GM23338 (cell line): ENCODE measurements around the gene RAI14. TPM values are rescaled to one million over a fixed set of nuclear protein-coding genes. Genes with fewer than 3 reads are reported as not detected.

Source experiments
- ATAC-seq: fragments of 200-7000 bp; cut with Tn5 transposase; 3 replicates; pipeline ENCODE4 v1.9.1; 2020
- DNase-seq: peaks from one replicate; pipeline ENCODE4 v3.0.0-alpha.2; 2015; ENCODE audit warnings: low spot score
- H2AFZ ChIP-seq: fragments of 200-600 bp; sonication (generic); 2 replicates; pipeline ENCODE4 v1.8.0; 2016; ENCODE audit warnings: antibody characterized with exemption, mild to moderate bottlenecking, moderate library complexity
- H3F3A ChIP-seq: fragments of 200-600 bp; sonication (generic); replicated peaks from 2 replicates; pipeline ENCODE4 v1.8.0; 2017; ENCODE audit warnings: antibody characterized with exemption, mixed run types, low read depth
- H3K27ac ChIP-seq: fragments of 200-600 bp; sonication (generic); 2 replicates; pipeline ENCODE4 v1.6.1; 2016; ENCODE audit warnings: low read depth
- H3K27me3 ChIP-seq: fragments of 200-600 bp; sonication (generic); 2 replicates; pipeline ENCODE4 v1.8.0; 2016; ENCODE audit warnings: mild to moderate bottlenecking, mixed run types, moderate library complexity; ENCODE audit not compliant: insufficient read depth
- H3K36me3 ChIP-seq: fragments of 200-600 bp; sonication (generic); 2 replicates; pipeline ENCODE4 v1.8.0; 2016; ENCODE audit warnings: mild to moderate bottlenecking; ENCODE audit not compliant: insufficient read depth
- H3K4me1 ChIP-seq: fragments of 200-600 bp; sonication (generic); 2 replicates; pipeline ENCODE4 v1.8.0; 2016; ENCODE audit warnings: mild to moderate bottlenecking, moderate library complexity; ENCODE audit not compliant: insufficient read depth
- H3K4me2 ChIP-seq: fragments of 200-600 bp; sonication (generic); 2 replicates; pipeline ENCODE4 v1.7.1; 2017; ENCODE audit warnings: mixed run types
- H3K4me3 ChIP-seq: fragments of 200-600 bp; sonication (generic); 2 replicates; pipeline ENCODE4 v1.6.1; 2016; ENCODE audit warnings: mixed run types
- H3K79me2 ChIP-seq: fragments of 200-600 bp; sonication (generic); replicated peaks from 2 replicates; pipeline ENCODE4 v1.8.0; 2017; ENCODE audit warnings: mild to moderate bottlenecking; ENCODE audit not compliant: insufficient read depth
- H3K9me2 ChIP-seq: fragments of 200-600 bp; sonication (generic); 2 replicates; pipeline ENCODE4 v1.8.0; 2017; ENCODE audit not compliant: insufficient read depth
- H4K20me1 ChIP-seq: fragments of 200-600 bp; sonication (generic); replicated peaks from 2 replicates; pipeline ENCODE4 v1.8.0; 2017; ENCODE audit warnings: mild to moderate bottlenecking; ENCODE audit not compliant: insufficient read depth
- H3K27ac Mint-ChIP-seq: 2 replicates; pipeline ENCODE4 v1.8.0; 2020; ENCODE audit warnings: inconsistent platforms, mild to moderate bottlenecking, moderate library complexity, mixed read lengths
- H3K27me3 Mint-ChIP-seq: 3 replicates; pipeline ENCODE4 v1.8.0; 2022; ENCODE audit warnings: low read depth, mild to moderate bottlenecking, moderate library complexity, mixed read lengths, inconsistent platforms; ENCODE audit not compliant: insufficient read depth, poor library complexity
- H3K36me3 Mint-ChIP-seq: 3 replicates; pipeline ENCODE4 v1.8.0; 2021; ENCODE audit warnings: low read depth, mild to moderate bottlenecking, inconsistent platforms, moderate library complexity, mixed read lengths
- H3K4me1 Mint-ChIP-seq: 3 replicates; pipeline ENCODE4 v1.8.0; 2020; ENCODE audit warnings: mild to moderate bottlenecking, inconsistent platforms, mixed read lengths
- H3K4me3 Mint-ChIP-seq: 3 replicates; pipeline ENCODE4 v1.8.0; 2021; ENCODE audit warnings: moderate library complexity, mild to moderate bottlenecking, inconsistent platforms, mixed read lengths
- H3K9me3 Mint-ChIP-seq: 3 replicates; pipeline ENCODE4 v1.8.0; 2020; ENCODE audit warnings: moderate library complexity, mild to moderate bottlenecking, inconsistent platforms, mixed read lengths
- CREB1 ChIP-seq: fragments of 250-450 bp; sonication (Bioruptor Pico); IDR thresholded peaks from 2 replicates; pipeline ENCODE4 v1.5.0; 2020; ENCODE audit warnings: low read depth, mild to moderate bottlenecking, moderate library complexity
- EZH2phosphoT487 ChIP-seq: fragments of 200-600 bp; sonication (generic); IDR thresholded peaks from one replicate; pipeline ENCODE4 v1.8.1; 2018; ENCODE audit warnings: antibody characterized with exemption; ENCODE audit not compliant: unreplicated experiment
- ZNF331 ChIP-seq: fragments of 250-450 bp; sonication (Bioruptor Pico); IDR thresholded peaks from 2 replicates; pipeline ENCODE4 v1.5.0; 2020; ENCODE audit warnings: low read depth, mild to moderate bottlenecking, moderate library complexity
- polyA plus RNA-seq: library from polyadenylated mRNA; unstranded; fragments of >200 nt; fragmentation: Nextera tagmentation; extraction: Ambion mirVana; gene quantifications from 2 replicates; pipeline ENCODE4 v1.2.1, GENCODE V29; 2016
- total RNA-seq: library from RNA; depleted of rRNA; stranded (reverse); fragments of >200 nt; shearing (Covaris generic); gene quantifications from 2 replicates; pipeline ENCODE4 v1.2.3, GENCODE V29; 2014
- TF ChIP-seq, protein P1 (sequence below): fragments of 250-450 bp; sonication (Bioruptor Pico); IDR thresholded peaks from 2 replicates; pipeline ENCODE4 v1.5.0; 2020; ENCODE audit warnings: mild to moderate bottlenecking, moderate library complexity
- TF ChIP-seq, protein P2 (sequence below): IDR thresholded peaks from 2 replicates; pipeline ENCODE4 v1.6.1; 2016; ENCODE audit warnings: antibody characterized with exemption
- TF ChIP-seq, protein P3 (sequence below), 2 experiments: fragments of 200-600 bp in 1 of 2; sonication (generic) in 1 of 2; conservative IDR thresholded peaks; 2 replicates each; pipeline versions ENCODE4 v1.5.1 to v1.6.1; 2016 to 2017; ENCODE audit warnings: antibody characterized with exemption in 2 of 2, low read depth in 2 of 2, mild to moderate bottlenecking in 2 of 2, moderate library complexity in 1 of 2

RAI14 gene
- total and polyA plus RNA-seq, 2 experiments from 2014 or later: 58.8 to 95.8 TPM

DNA sequence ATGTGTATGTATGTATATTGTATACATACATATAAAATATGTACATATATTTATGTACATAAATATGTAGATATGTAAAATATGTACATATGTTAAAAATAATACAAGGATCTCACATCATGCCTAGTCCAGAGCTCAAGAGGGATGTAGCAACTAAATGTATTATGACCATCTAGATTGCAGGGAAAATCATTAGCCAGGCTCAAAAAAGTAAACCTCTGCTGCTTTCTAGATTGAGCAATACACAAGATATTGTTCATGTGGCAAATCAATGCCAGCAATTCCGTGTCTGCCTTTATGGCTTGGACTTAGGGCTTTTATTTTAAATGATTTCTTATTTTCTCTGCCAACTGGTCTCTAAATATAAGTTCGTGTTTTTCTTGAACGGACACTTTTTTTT lies 65.2 kb downstream of the RAI14 start:
- Histone ChIP-seq H3K4me2 (no peak overlapping the region), H3K27me3 (no peaks in the 10 kb centered on the region), H3K79me2 (peaks cover 88% of the 10 kb centered on the region), H3F3A (no peaks in the 10 kb centered on the region), H4K20me1 (peaks cover 6% of the 10 kb centered on the region; the same call in 1 of the 2 replicates), H3K27ac (no peak overlapping the region), H3K9me2 (no peaks in the 10 kb centered on the region), H2AFZ (no peak overlapping the region), H3K4me1 (peaks cover 42% of the 10 kb centered on the region), H3K36me3 (peaks cover 7% of the 10 kb centered on the region), H3K4me3 (no peak overlapping the region)
- Mint-ChIP-seq H3K4me1 (peaks cover 38% of the 10 kb centered on the region), H3K27ac (no peak overlapping the region), H3K27me3 (no peaks in the 10 kb centered on the region), H3K4me3 (no peak overlapping the region), H3K36me3 (peaks cover 34% of the 10 kb centered on the region), H3K9me3 (peaks cover 11% of the 10 kb centered on the region)
- no peak for TF ChIP-seq EZH2phosphoT487
- no peak for TF ChIP-seq CREB1 (CRISPR knock-in tag)
- TF ChIP-seq ZNF331 (CRISPR knock-in tag): no peak
- TF ChIP-seq, protein P1, sequence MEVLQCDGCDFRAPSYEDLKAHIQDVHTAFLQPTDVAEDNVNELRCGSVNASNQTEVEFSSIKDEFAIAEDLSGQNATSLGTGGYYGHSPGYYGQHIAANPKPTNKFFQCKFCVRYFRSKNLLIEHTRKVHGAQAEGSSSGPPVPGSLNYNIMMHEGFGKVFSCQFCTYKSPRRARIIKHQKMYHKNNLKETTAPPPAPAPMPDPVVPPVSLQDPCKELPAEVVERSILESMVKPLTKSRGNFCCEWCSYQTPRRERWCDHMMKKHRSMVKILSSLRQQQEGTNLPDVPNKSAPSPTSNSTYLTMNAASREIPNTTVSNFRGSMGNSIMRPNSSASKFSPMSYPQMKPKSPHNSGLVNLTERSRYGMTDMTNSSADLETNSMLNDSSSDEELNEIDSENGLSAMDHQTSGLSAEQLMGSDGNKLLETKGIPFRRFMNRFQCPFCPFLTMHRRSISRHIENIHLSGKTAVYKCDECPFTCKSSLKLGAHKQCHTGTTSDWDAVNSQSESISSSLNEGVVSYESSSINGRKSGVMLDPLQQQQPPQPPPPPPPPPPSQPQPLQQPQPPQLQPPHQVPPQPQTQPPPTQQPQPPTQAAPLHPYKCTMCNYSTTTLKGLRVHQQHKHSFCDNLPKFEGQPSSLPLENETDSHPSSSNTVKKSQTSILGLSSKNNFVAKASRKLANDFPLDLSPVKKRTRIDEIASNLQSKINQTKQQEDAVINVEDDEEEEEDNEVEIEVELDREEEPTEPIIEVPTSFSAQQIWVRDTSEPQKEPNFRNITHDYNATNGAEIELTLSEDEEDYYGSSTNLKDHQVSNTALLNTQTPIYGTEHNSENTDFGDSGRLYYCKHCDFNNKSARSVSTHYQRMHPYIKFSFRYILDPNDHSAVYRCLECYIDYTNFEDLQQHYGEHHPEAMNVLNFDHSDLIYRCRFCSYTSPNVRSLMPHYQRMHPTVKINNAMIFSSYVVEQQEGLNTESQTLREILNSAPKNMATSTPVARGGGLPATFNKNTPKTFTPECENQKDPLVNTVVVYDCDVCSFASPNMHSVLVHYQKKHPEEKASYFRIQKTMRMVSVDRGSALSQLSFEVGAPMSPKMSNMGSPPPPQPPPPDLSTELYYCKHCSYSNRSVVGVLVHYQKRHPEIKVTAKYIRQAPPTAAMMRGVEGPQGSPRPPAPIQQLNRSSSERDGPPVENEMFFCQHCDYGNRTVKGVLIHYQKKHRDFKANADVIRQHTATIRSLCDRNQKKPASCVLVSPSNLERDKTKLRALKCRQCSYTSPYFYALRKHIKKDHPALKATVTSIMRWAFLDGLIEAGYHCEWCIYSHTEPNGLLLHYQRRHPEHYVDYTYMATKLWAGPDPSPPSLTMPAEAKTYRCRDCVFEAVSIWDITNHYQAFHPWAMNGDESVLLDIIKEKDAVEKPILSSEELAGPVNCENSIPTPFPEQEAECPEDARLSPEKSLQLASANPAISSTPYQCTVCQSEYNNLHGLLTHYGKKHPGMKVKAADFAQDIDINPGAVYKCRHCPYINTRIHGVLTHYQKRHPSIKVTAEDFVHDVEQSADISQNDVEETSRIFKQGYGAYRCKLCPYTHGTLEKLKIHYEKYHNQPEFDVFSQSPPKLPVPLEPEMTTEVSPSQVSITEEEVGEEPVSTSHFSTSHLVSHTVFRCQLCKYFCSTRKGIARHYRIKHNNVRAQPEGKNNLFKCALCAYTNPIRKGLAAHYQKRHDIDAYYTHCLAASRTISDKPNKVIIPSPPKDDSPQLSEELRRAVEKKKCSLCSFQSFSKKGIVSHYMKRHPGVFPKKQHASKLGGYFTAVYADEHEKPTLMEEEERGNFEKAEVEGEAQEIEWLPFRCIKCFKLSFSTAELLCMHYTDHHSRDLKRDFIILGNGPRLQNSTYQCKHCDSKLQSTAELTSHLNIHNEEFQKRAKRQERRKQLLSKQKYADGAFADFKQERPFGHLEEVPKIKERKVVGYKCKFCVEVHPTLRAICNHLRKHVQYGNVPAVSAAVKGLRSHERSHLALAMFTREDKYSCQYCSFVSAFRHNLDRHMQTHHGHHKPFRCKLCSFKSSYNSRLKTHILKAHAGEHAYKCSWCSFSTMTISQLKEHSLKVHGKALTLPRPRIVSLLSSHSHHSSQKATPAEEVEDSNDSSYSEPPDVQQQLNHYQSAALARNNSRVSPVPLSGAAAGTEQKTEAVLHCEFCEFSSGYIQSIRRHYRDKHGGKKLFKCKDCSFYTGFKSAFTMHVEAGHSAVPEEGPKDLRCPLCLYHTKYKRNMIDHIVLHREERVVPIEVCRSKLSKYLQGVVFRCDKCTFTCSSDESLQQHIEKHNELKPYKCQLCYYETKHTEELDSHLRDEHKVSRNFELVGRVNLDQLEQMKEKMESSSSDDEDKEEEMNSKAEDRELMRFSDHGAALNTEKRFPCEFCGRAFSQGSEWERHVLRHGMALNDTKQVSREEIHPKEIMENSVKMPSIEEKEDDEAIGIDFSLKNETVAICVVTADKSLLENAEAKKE (CRISPR knock-in tag): no peak
- TF ChIP-seq, protein P2, sequence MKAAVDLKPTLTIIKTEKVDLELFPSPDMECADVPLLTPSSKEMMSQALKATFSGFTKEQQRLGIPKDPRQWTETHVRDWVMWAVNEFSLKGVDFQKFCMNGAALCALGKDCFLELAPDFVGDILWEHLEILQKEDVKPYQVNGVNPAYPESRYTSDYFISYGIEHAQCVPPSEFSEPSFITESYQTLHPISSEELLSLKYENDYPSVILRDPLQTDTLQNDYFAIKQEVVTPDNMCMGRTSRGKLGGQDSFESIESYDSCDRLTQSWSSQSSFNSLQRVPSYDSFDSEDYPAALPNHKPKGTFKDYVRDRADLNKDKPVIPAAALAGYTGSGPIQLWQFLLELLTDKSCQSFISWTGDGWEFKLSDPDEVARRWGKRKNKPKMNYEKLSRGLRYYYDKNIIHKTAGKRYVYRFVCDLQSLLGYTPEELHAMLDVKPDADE: no peak
- TF ChIP-seq, protein P3, sequence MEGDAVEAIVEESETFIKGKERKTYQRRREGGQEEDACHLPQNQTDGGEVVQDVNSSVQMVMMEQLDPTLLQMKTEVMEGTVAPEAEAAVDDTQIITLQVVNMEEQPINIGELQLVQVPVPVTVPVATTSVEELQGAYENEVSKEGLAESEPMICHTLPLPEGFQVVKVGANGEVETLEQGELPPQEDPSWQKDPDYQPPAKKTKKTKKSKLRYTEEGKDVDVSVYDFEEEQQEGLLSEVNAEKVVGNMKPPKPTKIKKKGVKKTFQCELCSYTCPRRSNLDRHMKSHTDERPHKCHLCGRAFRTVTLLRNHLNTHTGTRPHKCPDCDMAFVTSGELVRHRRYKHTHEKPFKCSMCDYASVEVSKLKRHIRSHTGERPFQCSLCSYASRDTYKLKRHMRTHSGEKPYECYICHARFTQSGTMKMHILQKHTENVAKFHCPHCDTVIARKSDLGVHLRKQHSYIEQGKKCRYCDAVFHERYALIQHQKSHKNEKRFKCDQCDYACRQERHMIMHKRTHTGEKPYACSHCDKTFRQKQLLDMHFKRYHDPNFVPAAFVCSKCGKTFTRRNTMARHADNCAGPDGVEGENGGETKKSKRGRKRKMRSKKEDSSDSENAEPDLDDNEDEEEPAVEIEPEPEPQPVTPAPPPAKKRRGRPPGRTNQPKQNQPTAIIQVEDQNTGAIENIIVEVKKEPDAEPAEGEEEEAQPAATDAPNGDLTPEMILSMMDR (conservative IDR thresholded peaks at IDR 0.05; ENCODE audit: low read depth in 2 of 2): no peak
- ATAC-seq (no peak), DNase-seq (no peak)
